Urinary bladder (tissue), 4 donors: Measurements from ENCODE around the gene DAZAP1. TPM values are rescaled to one million over a fixed set of nuclear protein-coding genes. Genes with fewer than 3 reads are reported as not detected.

Source experiments
- DNase-seq: peaks from one replicate; pipeline ENCODE4 v3.0.0-alpha.2; 2015; ENCODE audit errors: extremely low spot score
- H3K27ac ChIP-seq: one replicate; pipeline ENCODE4 v1.5.1; 2013; ENCODE audit warnings: low read depth, mild to moderate bottlenecking, moderate library complexity
- H3K36me3 ChIP-seq: one replicate; pipeline ENCODE4 v1.6.1; 2013; ENCODE audit warnings: mild to moderate bottlenecking, moderate library complexity; ENCODE audit not compliant: insufficient read depth
- H3K4me1 ChIP-seq: one replicate; pipeline ENCODE4 v1.6.1; 2013; ENCODE audit warnings: mild to moderate bottlenecking, moderate library complexity; ENCODE audit not compliant: insufficient read depth
- H3K4me3 ChIP-seq: one replicate; pipeline ENCODE4 v1.5.1; 2013; ENCODE audit warnings: low read depth, low read length
- WGBS: extraction: QIAGEN DNeasy Blood & Tissue Kit; methylation state at CpG from one replicate; pipeline ENCODE4 v1.1.7; 2013; 5-methylcytosine and 5-hydroxymethylcytosine counted together
- polyA plus RNA-seq: library from polyadenylated mRNA; stranded (reverse); fragments of 200-250 nt; gene quantifications from one replicate; pipeline ENCODE4 v1.2.3, GENCODE V29; 2013
- total RNA-seq: library from RNA; depleted of rRNA; stranded (reverse); fragments of >200 nt; gene quantifications from one replicate; pipeline ENCODE4 v1.2.3, GENCODE V29; 2014
- donor health status: healthy with polysubstance abuse.
- donor health status: healthy.

Gene DAZAP1
- total and polyA plus RNA-seq, 2 donors = 37.0 to 71.5 TPM

GRCh38 chr19:1425902-1426301, 18.5 kb downstream of the DAZAP1 start:
- Histone ChIP-seq H3K4me3 (no peak overlapping the region), H3K4me1 (no peaks in the 10 kb centered on the region), H3K36me3 (peaks cover 5% of the 10 kb centered on the region), H3K27ac (no peak overlapping the region)
- WGBS = 88% methylated on average over 14 of the region's 14 CpGs
- no peak for DNase-seq

GRCh38 chr19:1426736-1427135, 19.4 kb downstream of the DAZAP1 start:
- Histone ChIP-seq H3K4me1 (no peaks in the 10 kb centered on the region), H3K4me3 (no peak overlapping the region), H3K36me3 (peaks cover 5% of the 10 kb centered on the region), H3K27ac (no peak overlapping the region)
- 80% methylated on average over 9 of the region's 9 CpGs for WGBS
- no peak for DNase-seq

- Histone ChIP-seq H3K4me3 (no peak overlapping the region), H3K36me3 (peaks cover 5% of the 10 kb centered on the region), H3K27ac (no peak overlapping the region), H3K4me1 (no peaks in the 10 kb centered on the region)
- 93% methylated on average over 27 of the region's 27 CpGs for WGBS
- DNase-seq = no peak
These were observed 20.0 kb downstream of the DAZAP1 start for GRCh38 chr19:1427221-1427920.

GRCh38 chr19:1428738-1429391, 21.5 kb downstream of the DAZAP1 start:
- no peak for DNase-seq
- Histone ChIP-seq H3K4me3 (no peak overlapping the region), H3K4me1 (no peaks in the 10 kb centered on the region), H3K36me3 (peaks cover 14% of the 10 kb centered on the region), H3K27ac (no peak overlapping the region)
- 91% methylated on average over 41 of the region's 41 CpGs for WGBS

GRCh38 chr19:1429750-1430149, 22.4 kb downstream of the DAZAP1 start:
- no peaks in the 10 kb centered on the region for H3K4me1 ChIP-seq
- no peak overlapping the region for H3K4me3 ChIP-seq
- DNase-seq = no peak
- WGBS = 53% methylated on average over 14 of the region's 14 CpGs
- no peak overlapping the region for H3K27ac ChIP-seq
- peaks cover 15% of the 10 kb centered on the region for H3K36me3 ChIP-seq

GRCh38 chr19:1430246-1430645, 22.9 kb downstream of the DAZAP1 start:
- WGBS = 86% methylated on average over 14 of the region's 14 CpGs
- H3K36me3 ChIP-seq = peaks cover 15% of the 10 kb centered on the region
- no peak for DNase-seq
- H3K4me3 ChIP-seq = no peak overlapping the region
- H3K27ac ChIP-seq = no peak overlapping the region
- no peaks in the 10 kb centered on the region for H3K4me1 ChIP-seq

GRCh38 chr19:1431759-1432506, 24.5 kb downstream of the DAZAP1 start:
- Histone ChIP-seq H3K36me3 (peaks cover 15% of the 10 kb centered on the region), H3K27ac (no peak overlapping the region), H3K4me1 (no peaks in the 10 kb centered on the region), H3K4me3 (no peak overlapping the region)
- DNase-seq = no peak
- WGBS = 89% methylated on average over 24 of the region's 24 CpGs

GRCh38 chr19:1432507-1432887, 25.1 kb downstream of the DAZAP1 start:
- Histone ChIP-seq H3K36me3 (peaks cover 15% of the 10 kb centered on the region), H3K4me3 (no peak overlapping the region), H3K4me1 (no peaks in the 10 kb centered on the region), H3K27ac (no peak overlapping the region)
- DNase-seq = no peak
- WGBS = 92% methylated on average over 16 of the region's 16 CpGs

- WGBS = 87% methylated on average over 47 of the region's 47 CpGs
- Histone ChIP-seq H3K4me1 (no peaks in the 10 kb centered on the region), H3K36me3 (peaks cover 15% of the 10 kb centered on the region), H3K27ac (no peak overlapping the region), H3K4me3 (no peak overlapping the region)
- DNase-seq = no peak
These were observed 26.0 kb downstream of the DAZAP1 start for GRCh38 chr19:1433119-1434039.

GRCh38 chr19:1434040-1434366, 26.6 kb downstream of the DAZAP1 start:
- H3K4me1 ChIP-seq = no peaks in the 10 kb centered on the region
- H3K27ac ChIP-seq = no peak overlapping the region
- DNase-seq = no peak
- H3K36me3 ChIP-seq = peaks cover 12% of the 10 kb centered on the region
- 91% methylated on average over 17 of the region's 17 CpGs for WGBS
- H3K4me3 ChIP-seq = no peak overlapping the region

- no peak overlapping the region for H3K4me3 ChIP-seq
- DNase-seq = no peak
- peaks cover 12% of the 10 kb centered on the region for H3K36me3 ChIP-seq
- WGBS = 85% methylated on average over 39 of the region's 39 CpGs
- no peak overlapping the region for H3K27ac ChIP-seq
- H3K4me1 ChIP-seq = no peaks in the 10 kb centered on the region
These were observed 27.2 kb downstream of the DAZAP1 start for GRCh38 chr19:1434577-1435060.

- 88% methylated on average over 21 of the region's 21 CpGs for WGBS
- Histone ChIP-seq H3K4me3 (no peak overlapping the region), H3K27ac (no peak overlapping the region), H3K36me3 (peaks cover 12% of the 10 kb centered on the region), H3K4me1 (no peaks in the 10 kb centered on the region)
- DNase-seq = no peak
These were observed 28.1 kb downstream of the DAZAP1 start for GRCh38 chr19:1435378-1435989.

GRCh38 chr19:1437609-1438008, 30.2 kb downstream of the DAZAP1 start:
- no peak overlapping the region for H3K4me3 ChIP-seq
- no peak overlapping the region for H3K27ac ChIP-seq
- H3K36me3 ChIP-seq = peaks cover 14% of the 10 kb centered on the region
- DNase-seq = no peak
- WGBS = 58% methylated on average over 8 of the region's 8 CpGs
- H3K4me1 ChIP-seq = no peaks in the 10 kb centered on the region
